Right cardiac atrium (tissue), 5 donors: Measurements from ENCODE around the gene CELF4. TPM values are rescaled to one million over a fixed set of nuclear protein-coding genes. Genes with fewer than 3 reads are reported as not detected.
A peak's percentile ranks its signal among the peaks of the same experiment; 100 is the strongest.

Experiments used
- ATAC-seq, 2 donors: fragments of 200-7000 bp; cut with Tn5 transposase; one replicate each; pipeline versions ENCODE4 v1.8.0 to v1.9.1; 2020; ENCODE audit warnings: moderate library complexity in 2 of 2, mild to moderate bottlenecking in 1 of 2
- DNase-seq, 3 donors: peaks; one replicate each; pipeline ENCODE4 v3.0.0-alpha.2; 2020
- H3K27ac ChIP-seq: one replicate; pipeline ENCODE4 v1.5.1; 2013; ENCODE audit warnings: mild to moderate bottlenecking, low read length, control low read depth, moderate library complexity
- H3K27me3 ChIP-seq: one replicate; pipeline ENCODE4 v1.6.1; 2013; ENCODE audit not compliant: control insufficient read depth, insufficient read depth
- H3K4me1 ChIP-seq: one replicate; pipeline ENCODE4 v1.6.1; 2013; ENCODE audit warnings: low read length; ENCODE audit not compliant: control insufficient read depth, insufficient read depth
- H3K4me3 ChIP-seq: one replicate; pipeline ENCODE4 v1.5.1; 2013; ENCODE audit warnings: low read length, control low read depth
- H3K9me3 ChIP-seq: one replicate; pipeline ENCODE4 v1.6.1; 2013; ENCODE audit warnings: low read length; ENCODE audit not compliant: control insufficient read depth
- WGBS: extraction: QIAGEN DNeasy Blood & Tissue Kit; methylation state at CpG from one replicate; pipeline ENCODE4 v1.1.7; 2013; 5-methylcytosine and 5-hydroxymethylcytosine counted together
- intact Hi-C, 4 donors: fragments of 100-400 bp; cut with DNase I; formaldehyde crosslinking; loops; one replicate each; pipeline versions ENCODE4 v1.11.0 to v1.14.0; 2022 to 2023
- polyA plus RNA-seq: library from polyadenylated mRNA; stranded (reverse); fragments of 200-250 nt; gene quantifications from one replicate; pipeline ENCODE4 v1.2.3, GENCODE V29; 2013
- total RNA-seq, 4 donors: library from RNA; stranded (reverse); fragmentation: NEBNext Ultra II Directional; extraction: Animal tissue kit (Norgen Biotek cat#: 25700); gene quantifications; one replicate each; pipeline ENCODE4 v1.2.1, GENCODE V29; 2021
- donor health status: healthy with polysubstance abuse.
- donor health status: DM: no; HTN: yes; CAD: no.
- donor health status: DM: no; HTN: no; CAD: no.
- donor health status: DM: no; HTN: yes; CAD: no; lungs with severe emphysema.
- donor health status: DM: yes; HTN: yes; CAD: no.

The CELF4 gene
- total and polyA plus RNA-seq, 5 donors, result 0.79 to 1.4 (median 1.1) TPM

DNA sequence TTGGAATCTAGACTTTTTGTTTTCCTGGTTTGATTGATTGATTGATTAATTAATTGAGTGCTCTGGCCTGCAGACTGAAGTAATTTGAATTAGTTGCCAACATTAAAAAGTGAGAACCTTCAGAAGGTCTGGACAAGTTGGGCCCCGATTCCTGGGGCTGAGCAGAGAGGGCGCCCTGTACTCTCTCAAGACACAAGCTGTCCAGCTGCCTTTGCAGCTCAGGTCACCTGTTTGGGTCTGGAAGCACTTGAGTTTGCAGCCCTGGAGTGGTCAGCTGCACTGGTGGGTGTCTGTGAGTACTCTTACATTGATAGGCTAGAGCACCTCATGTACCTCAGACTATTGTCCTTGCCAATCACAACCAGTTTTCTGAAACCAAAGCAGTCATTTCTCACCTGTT, 22.7 kb upstream of the CELF4 start:
- Histone ChIP-seq H3K4me1 (no peaks in the 10 kb centered on the region), H3K27me3 (no peaks in the 10 kb centered on the region), H3K27ac (no peak overlapping the region), H3K9me3 (peaks cover 2% of the 10 kb centered on the region), H3K4me3 (no peak overlapping the region)
- intact Hi-C loops, result no loop called here
- WGBS, result 89% methylated on average over 2 of the region's 2 CpGs
- ATAC-seq, result no peak
- no peak for DNase-seq

GRCh38 chr18:37586656-37587225, 21.1 kb upstream of the CELF4 start:
- intact Hi-C loops, result no loop called here
- H3K27ac ChIP-seq, result no peak overlapping the region
- H3K9me3 ChIP-seq, result peaks cover 2% of the 10 kb centered on the region
- no peaks in the 10 kb centered on the region for H3K4me1 ChIP-seq
- no peak overlapping the region for H3K4me3 ChIP-seq
- DNase-seq (no peak), ATAC-seq (peak in 1 of 2 donors; percentile 35)
- 60% methylated on average over 8 of the region's 8 CpGs for WGBS
- H3K27me3 ChIP-seq, result no peaks in the 10 kb centered on the region

DNA sequence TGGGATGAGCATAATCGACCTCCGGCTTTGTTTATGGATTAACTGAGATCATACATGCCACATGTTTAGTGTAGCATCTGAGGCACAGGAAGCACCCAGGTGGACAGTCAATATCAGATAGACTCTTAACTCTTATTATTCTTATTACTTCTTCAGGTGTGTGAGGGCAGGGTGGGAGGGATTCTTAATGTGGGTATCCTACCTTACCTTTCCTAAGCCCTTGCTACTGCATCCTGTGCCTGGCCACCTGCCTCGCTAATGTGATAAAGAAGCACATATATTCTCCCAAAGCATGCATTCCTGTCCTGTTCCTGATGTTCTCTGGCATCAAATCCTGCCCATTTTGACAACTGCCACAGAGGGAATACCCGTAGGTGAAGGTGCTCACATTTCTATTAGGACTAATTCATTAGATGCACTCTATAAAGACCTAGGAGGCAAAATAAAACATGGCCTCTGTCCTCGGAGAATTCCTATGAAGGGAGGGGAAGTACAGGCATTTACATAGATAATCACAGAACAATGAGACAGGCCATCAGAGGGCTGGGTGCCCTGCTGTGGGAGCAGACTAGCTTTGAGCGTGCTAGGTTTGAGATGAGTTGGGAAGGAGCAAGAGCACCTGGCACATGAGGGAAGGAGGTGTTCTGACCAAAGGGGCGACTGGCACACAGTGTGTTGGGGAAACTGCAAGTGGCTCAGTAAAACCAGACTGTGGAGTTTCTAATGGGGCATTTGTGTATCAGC, 19.5 kb upstream of the CELF4 start:
- Histone ChIP-seq H3K27me3 (no peaks in the 10 kb centered on the region), H3K27ac (no peak overlapping the region), H3K4me3 (no peak overlapping the region), H3K9me3 (no peaks in the 10 kb centered on the region), H3K4me1 (no peaks in the 10 kb centered on the region)
- intact Hi-C loops, result no loop called here
- no peak for DNase-seq
- 77% methylated on average over 7 of the region's 7 CpGs for WGBS
- peak in 1 of 2 donors; percentile 23 for ATAC-seq

- no peak for DNase-seq
- Histone ChIP-seq H3K4me3 (no peak overlapping the region), H3K27me3 (no peaks in the 10 kb centered on the region), H3K27ac (no peak overlapping the region), H3K9me3 (no peaks in the 10 kb centered on the region), H3K4me1 (no peaks in the 10 kb centered on the region)
- intact Hi-C loops, result no loop called here
- no peak for ATAC-seq
- 83% methylated on average over 3 of the region's 3 CpGs for WGBS
Measured at GRCh38 chr18:37584217-37584616, 18.6 kb upstream of the CELF4 start.

DNA sequence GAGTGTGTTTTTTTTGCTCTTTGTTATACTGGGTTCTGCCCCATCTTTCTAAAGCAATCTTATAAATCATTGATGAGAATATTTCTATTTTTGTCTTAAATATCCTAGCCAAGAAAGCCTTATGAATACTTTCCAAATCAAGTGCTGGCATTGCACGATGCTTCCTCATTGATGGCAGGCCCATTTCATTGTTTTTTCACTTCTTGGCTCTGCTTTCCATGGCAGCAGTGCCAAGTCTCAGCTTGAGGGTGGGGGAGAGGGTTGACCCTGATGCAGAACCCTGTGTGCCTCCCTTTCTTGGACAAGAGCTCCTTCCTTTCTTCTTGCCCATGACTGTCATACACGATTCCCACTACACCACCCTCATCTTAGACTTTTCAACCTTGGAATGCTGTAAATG, 16.7 kb upstream of the CELF4 start:
- Histone ChIP-seq H3K4me3 (no peak overlapping the region), H3K27ac (no peak overlapping the region), H3K9me3 (no peaks in the 10 kb centered on the region), H3K27me3 (no peaks in the 10 kb centered on the region), H3K4me1 (no peaks in the 10 kb centered on the region)
- no peak for DNase-seq
- no peak for ATAC-seq
- WGBS, result 48% methylated on average over 2 of the region's 2 CpGs
- intact Hi-C loops, result no loop called here

DNA sequence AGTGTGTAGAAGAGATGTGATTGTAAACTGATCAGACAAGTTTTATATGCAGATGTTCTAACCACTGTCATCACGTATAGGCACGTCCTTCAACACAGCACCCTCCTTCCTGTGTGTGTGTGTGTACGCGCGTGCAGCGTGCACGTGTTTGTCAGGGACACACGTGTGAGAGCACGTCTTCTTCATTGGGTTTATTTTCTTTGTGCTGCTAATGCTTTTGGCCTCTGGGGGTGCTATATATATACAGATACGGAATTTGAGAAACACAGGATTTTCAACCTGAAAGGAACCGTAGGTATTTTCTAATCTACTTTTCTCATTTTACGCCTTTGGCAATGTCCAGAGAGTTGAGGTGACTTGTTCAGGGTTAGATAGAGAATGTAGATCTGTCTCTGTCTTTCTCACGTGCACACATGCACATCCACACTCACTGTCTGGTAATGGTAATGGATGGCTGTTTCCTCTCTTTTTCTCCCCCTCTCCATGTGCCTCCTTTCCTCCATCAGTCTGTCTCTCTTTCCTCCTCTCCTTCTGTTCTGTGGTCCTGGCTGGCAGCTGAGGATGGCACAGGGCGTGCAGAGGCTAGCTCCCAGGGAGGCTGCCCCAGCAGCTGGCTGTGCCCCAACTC, 13.4 kb upstream of the CELF4 start:
- no peak overlapping the region for H3K27ac ChIP-seq
- H3K27me3 ChIP-seq, result no peaks in the 10 kb centered on the region
- intact Hi-C loops, result no loop called here
- 14% methylated on average over 14 of the region's 14 CpGs for WGBS
- no peak overlapping the region for H3K4me3 ChIP-seq
- peak in 1 of 3 donors; percentile 20 for DNase-seq
- H3K4me1 ChIP-seq, result no peaks in the 10 kb centered on the region
- ATAC-seq, result peak in 1 of 2 donors; percentile 20
- H3K9me3 ChIP-seq, result no peaks in the 10 kb centered on the region

GRCh38 chr18:37578182-37578678, 12.6 kb upstream of the CELF4 start:
- ATAC-seq, result no peak
- intact Hi-C loops, result no loop called here
- 36% methylated on average over 6 of the region's 6 CpGs for WGBS
- Histone ChIP-seq H3K9me3 (no peaks in the 10 kb centered on the region), H3K4me1 (no peaks in the 10 kb centered on the region), H3K4me3 (no peak overlapping the region), H3K27me3 (no peaks in the 10 kb centered on the region), H3K27ac (no peak overlapping the region)
- no peak for DNase-seq

GRCh38 chr18:37577051-37577611, 11.5 kb upstream of the CELF4 start:
- WGBS, result 35% methylated on average over 7 of the region's 7 CpGs
- no peaks in the 10 kb centered on the region for H3K4me1 ChIP-seq
- no peaks in the 10 kb centered on the region for H3K27me3 ChIP-seq
- no peaks in the 10 kb centered on the region for H3K9me3 ChIP-seq
- ATAC-seq (peak; percentile 92 to 97), DNase-seq (peak; percentile 76 to 87 (median 83))
- no peak overlapping the region for H3K27ac ChIP-seq
- H3K4me3 ChIP-seq, result no peak overlapping the region
- intact Hi-C loops, result no loop called here

GRCh38 chr18:37575646-37576045, 10.0 kb upstream of the CELF4 start:
- Histone ChIP-seq H3K9me3 (no peaks in the 10 kb centered on the region), H3K4me3 (no peak overlapping the region), H3K27me3 (no peaks in the 10 kb centered on the region), H3K4me1 (no peaks in the 10 kb centered on the region), H3K27ac (no peak overlapping the region)
- 79% methylated on average over 10 of the region's 10 CpGs for WGBS
- DNase-seq (no peak), ATAC-seq (no peak)
- intact Hi-C loops, result no loop called here

DNA sequence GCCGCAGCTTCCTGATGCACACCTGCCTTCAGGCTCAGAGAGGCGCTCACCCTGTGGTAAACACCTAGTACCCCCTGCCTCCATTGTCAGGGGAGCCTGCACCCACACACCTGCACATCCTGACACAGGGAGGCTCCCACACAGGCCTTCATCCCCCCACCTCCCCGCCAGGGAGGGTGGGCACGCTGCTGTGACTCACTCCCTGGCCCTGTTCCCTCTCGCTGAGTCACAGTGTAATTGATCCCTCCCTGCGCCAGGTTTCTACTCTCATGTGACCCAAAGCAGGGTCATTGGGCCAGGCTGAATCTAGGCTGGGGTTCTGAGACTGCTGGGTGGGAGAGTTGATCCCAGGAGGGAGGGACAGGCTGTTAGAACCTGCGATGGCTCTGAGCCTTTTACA, 8.5 kb upstream of the CELF4 start:
- no peaks in the 10 kb centered on the region for H3K9me3 ChIP-seq
- WGBS, result 85% methylated on average over 7 of the region's 7 CpGs
- no peaks in the 10 kb centered on the region for H3K4me1 ChIP-seq
- ATAC-seq (no peak), DNase-seq (no peak)
- no peaks in the 10 kb centered on the region for H3K27me3 ChIP-seq
- no peak overlapping the region for H3K27ac ChIP-seq
- H3K4me3 ChIP-seq, result no peak overlapping the region
- intact Hi-C loops, result no loop called here

DNA sequence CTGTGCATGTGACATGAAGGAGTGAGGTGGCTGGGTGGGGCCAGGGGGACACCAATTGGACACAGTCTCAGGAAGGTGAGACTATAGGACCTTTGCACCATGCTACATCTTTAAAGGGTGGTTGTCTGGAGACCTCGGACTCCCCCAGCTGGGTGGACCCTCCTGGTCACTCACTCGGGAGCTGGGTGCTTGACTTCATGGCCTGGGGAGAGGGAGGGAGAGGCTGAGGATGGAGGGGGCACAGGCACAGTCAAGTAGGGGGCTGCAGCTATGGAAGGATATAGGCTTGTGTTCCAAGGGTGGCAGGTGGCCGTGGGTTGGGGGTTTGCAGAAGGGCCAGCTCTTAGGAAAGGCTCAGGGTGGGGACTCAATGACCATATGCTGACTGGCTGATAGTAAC, 7.1 kb upstream of the CELF4 start:
- Histone ChIP-seq H3K4me3 (no peak overlapping the region), H3K9me3 (no peaks in the 10 kb centered on the region), H3K27ac (no peak overlapping the region), H3K4me1 (no peaks in the 10 kb centered on the region), H3K27me3 (no peaks in the 10 kb centered on the region)
- DNase-seq (no peak), ATAC-seq (no peak)
- 83% methylated on average over 3 of the region's 3 CpGs for WGBS
- intact Hi-C loops, result no loop called here
